Thyroid gland (tissue), 4 donors: Measurements from ENCODE around the gene SPRED2.

Source experiments
- POLR2A ChIP-seq, 2 donors: fragments of 450-650 bp; IDR thresholded peaks; one replicate each; pipeline ENCODE4 v1.6.1; 2017; ENCODE audit warnings: antibody characterized with exemption in 2 of 2, mild to moderate bottlenecking in 2 of 2, moderate library complexity in 1 of 2
- TF ChIP-seq, protein P1 (sequence below), 6 experiments: fragments of 200-600 bp in 3 of 6; fragments of 450-650 bp in 3 of 6; sonication (generic) in 3 of 6; IDR thresholded peaks; one replicate each; pipeline ENCODE4 v1.5.1; 2016 to 2019; ENCODE audit warnings: antibody characterized with exemption in 6 of 6, mild to moderate bottlenecking in 2 of 6, inconsistent platforms in 1 of 6, moderate library complexity in 1 of 6

DNA sequence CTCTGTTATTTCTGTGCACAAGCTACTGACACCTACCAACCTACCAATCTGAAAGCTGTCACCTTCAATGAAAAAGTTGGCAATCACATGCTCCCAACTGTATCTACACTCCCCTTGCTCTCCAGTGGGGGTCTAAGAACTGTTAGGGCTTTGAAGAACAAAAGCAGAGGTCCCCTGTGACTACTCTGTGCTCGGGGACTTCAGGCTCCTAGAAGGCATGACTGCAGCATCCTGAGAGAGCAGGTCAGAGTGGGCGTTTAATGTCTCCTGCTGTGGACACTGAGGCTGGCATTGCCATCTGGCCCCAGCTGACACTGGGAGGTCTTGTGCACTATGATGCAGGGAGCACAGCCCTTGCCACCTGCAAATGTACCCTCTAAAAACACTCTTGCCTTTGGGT is 111.5 kb downstream of the SPRED2 start:
- no peak for TF ChIP-seq POLR2A (IDR thresholded peaks at IDR 0.05)
- TF ChIP-seq, protein P1, sequence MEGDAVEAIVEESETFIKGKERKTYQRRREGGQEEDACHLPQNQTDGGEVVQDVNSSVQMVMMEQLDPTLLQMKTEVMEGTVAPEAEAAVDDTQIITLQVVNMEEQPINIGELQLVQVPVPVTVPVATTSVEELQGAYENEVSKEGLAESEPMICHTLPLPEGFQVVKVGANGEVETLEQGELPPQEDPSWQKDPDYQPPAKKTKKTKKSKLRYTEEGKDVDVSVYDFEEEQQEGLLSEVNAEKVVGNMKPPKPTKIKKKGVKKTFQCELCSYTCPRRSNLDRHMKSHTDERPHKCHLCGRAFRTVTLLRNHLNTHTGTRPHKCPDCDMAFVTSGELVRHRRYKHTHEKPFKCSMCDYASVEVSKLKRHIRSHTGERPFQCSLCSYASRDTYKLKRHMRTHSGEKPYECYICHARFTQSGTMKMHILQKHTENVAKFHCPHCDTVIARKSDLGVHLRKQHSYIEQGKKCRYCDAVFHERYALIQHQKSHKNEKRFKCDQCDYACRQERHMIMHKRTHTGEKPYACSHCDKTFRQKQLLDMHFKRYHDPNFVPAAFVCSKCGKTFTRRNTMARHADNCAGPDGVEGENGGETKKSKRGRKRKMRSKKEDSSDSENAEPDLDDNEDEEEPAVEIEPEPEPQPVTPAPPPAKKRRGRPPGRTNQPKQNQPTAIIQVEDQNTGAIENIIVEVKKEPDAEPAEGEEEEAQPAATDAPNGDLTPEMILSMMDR (IDR thresholded peaks at IDR 0.05): no peak
